ENCODE measurements around the gene PRKCA.

GRCh38 chr17:66522591-66523272 lies 220.3 kb downstream of the PRKCA start:
- no peak for TF ChIP-seq POLR2AphosphoS5 (IDR thresholded peaks at IDR 0.05; ENCODE audit: borderline replicate concordance, low read depth, low read length)
- TF ChIP-seq EZH2 (IDR thresholded peaks at IDR 0.05): no peak
- TF ChIP-seq FOXP2 (optimal IDR thresholded peaks at IDR 0.05; ENCODE audit: control extremely low read depth, extremely low read length, insufficient read depth): no peak

Data from SK-N-MC (cell line).